ENCODE measurements around the gene AGBL1. TPM values are rescaled to one million over a fixed set of nuclear protein-coding genes. Genes with fewer than 3 reads are reported as not detected.

Gene AGBL1
- total RNA-seq, 1 donor from 2014 or later, result not detected

DNA sequence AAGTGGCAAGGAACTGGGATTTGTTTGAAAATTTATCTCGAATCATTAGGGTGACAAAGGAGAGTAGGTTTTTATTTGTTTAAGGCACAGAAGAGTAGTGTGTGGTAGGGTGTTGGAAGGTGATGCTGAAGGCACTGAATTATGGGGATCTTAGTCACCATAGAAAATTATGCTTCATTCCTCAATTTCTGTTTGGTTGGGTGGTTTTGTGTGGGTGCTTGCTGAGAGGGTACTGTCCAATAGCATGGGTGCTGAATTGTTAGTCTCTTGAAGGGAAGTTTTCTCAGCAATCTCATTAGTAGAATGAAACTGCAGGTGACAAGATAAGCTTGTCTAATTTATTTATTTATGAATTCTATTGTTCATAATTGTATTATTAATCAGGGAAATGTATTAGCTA, 610.9 kb downstream of the AGBL1 start:
- intact Hi-C loops (cut with DNase I), result no loop called here
- DNase-seq, result no peak
- ATAC-seq (ENCODE audit: poor library complexity), result no peak

DNA sequence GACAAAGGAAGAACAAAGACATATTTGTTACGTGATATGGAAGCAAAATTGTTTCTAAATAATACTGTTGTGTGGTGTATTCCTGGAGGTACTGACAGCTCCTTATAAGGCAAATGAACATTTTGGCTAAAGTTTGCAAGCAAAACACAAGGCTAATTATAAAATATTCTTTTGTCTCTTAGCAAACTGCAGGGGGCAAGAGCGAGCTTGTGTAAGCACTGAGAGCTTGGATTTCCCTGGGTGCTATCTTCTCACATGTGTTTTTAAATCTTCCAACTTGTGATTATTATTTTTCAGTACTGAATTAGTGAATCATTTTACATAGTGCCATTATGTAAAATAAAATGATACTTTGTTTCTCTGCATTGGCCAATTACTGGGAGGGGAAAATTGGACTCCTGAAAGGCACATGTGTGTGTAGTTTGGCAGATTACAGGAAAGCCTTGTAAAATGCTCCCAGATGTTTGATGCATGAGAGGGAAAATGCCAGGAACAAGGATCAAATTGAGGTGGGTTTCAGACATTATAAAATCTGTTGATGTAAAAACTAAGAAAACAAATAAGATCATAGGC, 611.5 kb downstream of the AGBL1 start:
- intact Hi-C loops (cut with DNase I), result no loop called here
- ATAC-seq (ENCODE audit: poor library complexity) (no peak), DNase-seq (no peak)

DNA sequence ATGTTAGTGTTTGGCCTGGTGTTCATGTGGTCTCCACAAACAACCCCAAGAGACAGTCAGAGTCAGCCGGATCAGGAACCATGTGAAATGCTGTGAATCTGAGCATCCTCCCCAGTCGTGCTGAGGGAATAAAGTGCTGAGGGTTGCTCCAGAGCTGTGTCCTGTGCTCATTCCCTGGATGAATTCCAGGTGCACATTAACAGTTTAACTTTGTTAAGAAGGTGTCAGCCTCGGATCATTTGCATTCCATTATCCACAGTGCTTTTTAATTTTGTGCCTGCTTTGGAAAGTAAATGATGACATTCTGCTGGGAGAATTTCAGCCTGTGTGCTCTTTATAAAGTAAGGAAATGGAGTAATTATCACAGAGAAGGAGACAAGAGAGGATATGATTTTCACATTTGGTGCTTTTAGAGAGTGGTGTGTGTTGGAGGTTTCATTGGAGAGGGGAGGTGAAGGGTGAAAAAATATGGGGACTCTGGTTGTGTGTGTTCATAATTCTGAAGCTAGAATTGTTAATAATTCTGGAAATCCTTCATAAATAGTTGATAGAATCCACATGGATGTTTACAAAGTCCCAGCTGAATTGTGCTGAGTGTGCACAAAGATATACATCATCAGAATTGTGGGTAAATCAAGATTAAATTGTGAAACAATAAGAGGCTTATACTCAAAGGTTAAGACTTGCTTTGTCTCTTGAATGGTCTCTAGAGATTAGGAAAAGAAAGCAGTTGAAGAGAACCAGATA, 621.4 kb downstream of the AGBL1 start:
- intact Hi-C loops (cut with DNase I), result no loop called here
- DNase-seq, result no peak
- ATAC-seq (ENCODE audit: poor library complexity), result no peak

DNA sequence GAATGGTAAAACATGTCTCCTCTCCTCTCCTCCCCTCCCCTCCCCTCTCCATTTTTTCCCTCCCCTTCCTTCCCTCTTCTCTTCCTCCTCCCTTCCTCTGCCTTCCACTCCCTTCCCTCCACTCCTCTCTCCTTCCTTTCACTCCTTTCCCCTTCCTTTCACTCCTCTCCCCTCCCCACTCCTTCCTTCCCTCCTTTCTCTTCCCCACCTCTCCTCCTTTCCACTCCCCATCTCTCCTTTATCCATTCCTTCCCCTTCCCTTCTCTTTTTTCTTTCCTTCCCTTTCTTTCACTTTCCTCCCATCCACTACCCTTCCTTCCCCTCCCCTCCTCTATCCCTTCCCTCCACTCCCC, 621.9 kb downstream of the AGBL1 start:
- ATAC-seq (ENCODE audit: poor library complexity), result no peak
- intact Hi-C loops (cut with DNase I), result no loop called here
- DNase-seq, result no peak

DNA sequence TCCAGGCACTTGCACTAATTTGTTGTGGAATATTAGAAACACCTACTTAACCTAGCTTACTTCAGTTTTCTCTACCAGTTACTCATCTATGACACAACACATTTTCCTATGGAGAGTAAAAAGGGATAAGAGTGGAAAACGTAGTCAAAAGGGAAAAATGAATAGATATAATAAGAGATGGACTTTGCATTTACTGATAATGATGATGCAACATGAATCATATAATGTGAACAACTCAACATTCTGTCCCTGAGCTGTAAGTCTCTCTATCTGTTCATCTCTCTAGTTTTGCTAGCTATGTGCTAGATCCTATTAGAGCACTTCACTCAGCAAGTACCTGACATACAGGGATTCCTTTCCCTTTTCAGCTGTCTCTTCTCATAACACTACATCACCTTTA, 627.1 kb downstream of the AGBL1 start:
- no peak for DNase-seq
- intact Hi-C loops (cut with DNase I), result no loop called here
- no peak for ATAC-seq (ENCODE audit: poor library complexity)

DNA sequence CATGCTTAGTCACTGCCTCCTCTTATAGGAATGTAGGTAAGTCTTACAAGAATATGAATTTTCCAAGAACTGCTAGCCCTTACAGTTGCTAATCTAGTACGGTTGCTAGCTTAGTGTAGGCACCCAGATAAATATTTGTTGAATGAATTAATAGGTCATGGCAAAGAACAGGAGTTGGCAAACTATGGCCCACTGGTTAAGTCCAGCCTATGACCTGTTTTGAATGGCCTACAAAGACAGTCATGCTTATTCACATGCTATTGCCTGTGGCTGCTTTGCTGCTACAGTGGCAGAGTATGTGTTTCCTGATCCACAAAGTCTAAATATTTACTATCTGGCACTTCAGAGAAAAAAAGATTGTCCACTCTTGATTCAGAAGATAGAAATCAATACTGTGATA, 631.8 kb downstream of the AGBL1 start:
- intact Hi-C loops (cut with DNase I), result no loop called here

DNA sequence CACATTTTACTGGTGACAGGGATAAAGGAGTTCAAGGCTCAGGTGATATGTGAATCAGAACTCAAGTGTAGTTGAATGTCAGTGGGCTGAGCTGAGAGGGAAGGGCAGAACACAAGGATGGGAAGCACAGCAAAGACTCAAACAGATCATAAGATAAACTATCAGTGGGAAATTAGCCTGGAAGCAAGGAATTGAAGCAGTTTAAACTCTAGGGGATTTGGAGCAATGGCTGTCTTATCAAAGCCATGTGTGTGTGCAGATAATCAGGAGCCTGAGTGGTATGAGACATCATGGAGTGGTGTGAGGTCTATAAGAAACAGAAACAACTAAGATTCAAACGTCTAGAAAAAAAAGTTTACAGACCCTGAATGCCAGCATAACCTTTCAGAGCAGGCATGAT, 634.6 kb downstream of the AGBL1 start:
- DNase-seq (no peak), ATAC-seq (ENCODE audit: poor library complexity) (no peak)
- intact Hi-C loops (cut with DNase I), result no loop called here

More for the DNA sequence above, 631.8 kb downstream of the AGBL1 start:
- DNase-seq (no peak), ATAC-seq (ENCODE audit: poor library complexity) (no peak)

DNA sequence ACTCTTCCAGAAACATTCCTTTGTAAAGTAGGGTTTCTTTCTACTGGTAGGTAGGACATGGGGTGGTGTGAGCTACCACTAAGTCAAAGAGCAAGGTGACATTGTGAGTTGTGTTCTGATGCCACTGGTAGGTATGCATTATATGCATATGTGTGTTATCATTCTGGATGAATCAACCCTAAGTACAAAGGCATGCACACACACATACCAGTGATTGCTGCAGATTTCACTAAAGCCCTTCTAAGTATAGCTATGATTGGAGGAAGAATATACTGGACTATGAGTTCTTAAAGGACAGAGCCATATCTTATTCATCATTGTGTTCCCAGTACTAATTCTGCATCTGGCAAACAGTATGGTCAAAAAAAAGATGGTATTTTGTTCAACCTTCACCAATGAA, 646.0 kb downstream of the AGBL1 start:
- intact Hi-C loops (cut with DNase I), result no loop called here
- no peak for ATAC-seq (ENCODE audit: poor library complexity)

DNA sequence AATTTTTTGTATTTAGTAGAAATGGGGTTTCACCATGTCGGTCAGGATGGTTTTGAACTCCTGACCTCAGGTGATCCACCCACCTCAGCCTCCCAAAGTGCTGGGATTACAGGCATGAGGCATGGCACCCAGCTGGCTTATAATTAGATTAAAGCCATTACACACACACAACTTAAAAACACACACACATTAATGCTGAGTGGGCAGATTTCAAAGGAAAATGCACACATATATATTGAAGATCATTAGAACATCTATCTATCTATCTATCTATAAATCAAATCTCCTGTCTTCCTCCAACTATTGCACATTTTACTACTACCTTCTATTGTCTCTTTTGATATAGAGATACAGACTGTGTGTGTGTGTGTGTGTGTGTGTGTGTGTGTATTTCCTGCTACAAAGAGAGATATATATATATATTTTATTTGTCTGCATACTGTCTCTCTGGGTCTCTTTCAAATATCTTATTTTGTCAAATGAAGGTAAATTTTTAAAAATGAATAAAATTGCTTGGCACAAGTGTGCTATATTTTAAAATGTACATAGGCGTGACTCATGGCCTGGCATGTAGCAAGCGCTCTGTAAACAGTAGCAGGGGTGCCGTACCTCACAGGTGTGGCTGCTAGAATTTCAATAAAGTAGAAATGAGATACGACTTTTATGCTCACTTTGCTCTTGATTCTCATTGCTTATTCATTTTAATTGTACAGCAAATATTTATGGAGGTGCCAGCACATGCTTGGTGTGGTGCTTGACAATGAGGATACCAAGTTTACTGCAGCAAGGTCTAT, 655.8 kb downstream of the AGBL1 start:
- DNase-seq, result no peak
- ATAC-seq (ENCODE audit: poor library complexity), result no peak
- intact Hi-C loops (cut with DNase I), result no loop called here

More for the DNA sequence above, 646.0 kb downstream of the AGBL1 start:
- no peak for DNase-seq

DNA sequence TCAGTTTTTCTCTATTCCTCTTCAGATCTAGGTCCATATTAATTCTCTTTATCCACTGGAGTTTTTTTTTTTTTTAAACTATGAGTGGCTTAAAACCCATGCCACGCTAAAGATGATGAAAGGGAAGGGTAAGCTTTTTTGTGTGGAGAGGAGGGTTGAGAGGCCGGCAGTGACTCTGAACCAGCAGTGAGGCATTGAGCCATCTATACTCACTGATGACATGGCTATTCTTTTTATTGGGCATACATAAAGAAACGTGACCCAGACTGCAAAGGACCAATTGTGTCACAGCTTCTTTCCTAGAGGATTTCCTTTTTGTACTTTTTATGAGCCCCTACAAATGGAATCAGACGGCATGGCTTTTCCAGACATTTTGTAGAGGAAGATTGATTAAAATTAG, 662.2 kb downstream of the AGBL1 start:
- DNase-seq, result no peak

DNA sequence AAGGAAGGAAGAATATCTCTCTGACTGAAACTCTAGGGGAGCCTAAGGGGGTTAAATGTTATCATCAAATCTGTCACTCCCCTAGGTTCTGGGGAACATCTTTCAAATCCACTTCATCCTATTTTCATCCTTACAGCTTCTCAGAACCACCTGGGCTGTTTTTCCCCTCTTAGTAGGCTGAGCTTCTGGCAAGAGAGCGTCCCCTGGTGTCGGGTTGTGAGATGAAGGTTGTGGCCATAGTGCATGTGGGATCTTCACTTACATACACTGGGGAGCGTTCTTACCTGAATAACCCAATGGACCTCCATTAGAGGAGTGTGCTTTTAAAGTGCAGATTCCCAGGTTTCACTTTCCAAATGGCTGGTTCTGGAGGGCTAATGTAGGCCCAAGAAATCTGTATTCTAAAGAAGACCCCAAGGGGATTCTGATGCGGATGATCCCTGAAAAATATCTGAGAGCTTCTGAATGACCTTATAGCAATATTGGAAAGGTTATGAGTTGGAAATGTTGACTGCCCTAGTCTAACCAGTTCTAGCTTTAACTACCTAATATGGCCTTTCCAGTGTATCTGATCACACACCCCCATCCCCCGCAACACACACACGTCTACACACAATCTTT, 663.7 kb downstream of the AGBL1 start:
- ATAC-seq (ENCODE audit: poor library complexity) (no peak), DNase-seq (peak; percentile 42)
- intact Hi-C loops (cut with DNase I), result no loop called here

More for the DNA sequence above, 662.2 kb downstream of the AGBL1 start:
- no peak for ATAC-seq (ENCODE audit: poor library complexity)
- intact Hi-C loops (cut with DNase I), result no loop called here

DNA sequence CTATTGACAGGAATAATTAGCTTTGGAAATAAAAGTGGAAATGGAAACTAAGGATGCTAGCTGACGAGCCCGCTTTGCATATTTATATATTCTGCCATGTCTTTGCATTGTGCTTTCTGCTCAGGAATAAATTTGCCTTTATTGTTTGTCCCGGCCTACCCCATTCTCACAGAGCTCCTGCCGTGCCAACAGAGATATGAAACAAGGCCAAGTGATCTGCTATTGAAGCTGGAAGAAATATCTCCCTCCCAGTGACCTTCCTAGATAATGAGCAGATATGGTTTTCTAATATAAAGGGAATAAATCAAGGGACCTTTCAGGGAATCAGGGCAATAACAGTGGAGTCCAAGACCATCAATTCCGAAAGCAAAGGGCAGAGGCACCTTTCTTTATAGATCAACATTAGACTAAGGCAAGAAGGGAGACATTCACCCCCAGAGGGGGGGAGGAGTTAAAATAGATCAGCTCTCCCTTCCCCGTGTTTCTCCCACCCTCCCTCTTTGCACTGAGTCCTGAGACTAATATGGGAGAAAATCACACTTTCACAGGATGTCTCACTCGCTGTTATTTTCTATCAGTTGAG, 664.6 kb downstream of the AGBL1 start:
- intact Hi-C loops (cut with DNase I), result no loop called here
- no peak for ATAC-seq (ENCODE audit: poor library complexity)
- no peak for DNase-seq

DNA sequence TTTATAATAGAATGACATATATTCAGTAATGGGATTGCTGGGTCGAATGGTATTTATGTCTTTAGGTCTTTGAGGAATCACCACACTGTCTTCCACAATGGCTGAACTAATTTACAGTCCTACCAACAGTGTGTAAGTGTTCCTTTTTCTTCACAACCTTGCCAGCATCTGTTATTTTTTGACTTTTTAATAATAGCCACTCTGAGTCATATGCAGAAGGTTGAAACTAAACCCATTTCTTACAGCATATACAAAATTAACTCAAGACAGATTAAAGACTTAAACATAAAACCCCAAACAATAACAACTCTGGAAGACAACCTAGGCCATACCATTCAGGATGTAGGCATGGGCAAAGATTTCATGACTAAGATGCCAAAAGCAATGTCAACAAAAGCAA, 671.4 kb downstream of the AGBL1 start:
- intact Hi-C loops (cut with DNase I), result loop anchor here (10.0 kb wide), 1 partner anchor 526 kb away; no protein-coding TSS in a partner anchor
- ATAC-seq (ENCODE audit: poor library complexity) (no peak), DNase-seq (no peak)

DNA sequence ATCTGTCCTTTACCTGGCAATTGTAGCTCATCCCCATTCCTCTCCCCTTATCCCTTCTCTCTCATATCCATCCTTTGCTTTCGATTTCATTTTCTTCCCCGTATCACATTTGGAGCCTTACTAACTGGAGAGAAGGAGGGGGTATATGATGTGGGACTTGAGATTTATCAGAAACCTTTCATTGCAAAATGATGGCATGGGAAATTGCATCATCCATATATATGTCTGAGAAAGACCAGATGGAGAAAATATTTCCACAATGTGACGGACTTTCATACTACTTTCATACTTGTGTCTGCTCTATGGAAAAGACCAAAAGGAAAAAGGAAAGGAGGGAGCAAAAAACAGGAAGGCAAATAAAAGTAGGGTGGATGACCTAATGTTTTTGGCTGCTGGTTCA, 675.2 kb downstream of the AGBL1 start:
- ATAC-seq (ENCODE audit: poor library complexity) (no peak), DNase-seq (no peak)
- intact Hi-C loops (cut with DNase I), result loop anchor here (10.0 kb wide), 1 partner anchor 530 kb away; no protein-coding TSS in a partner anchor

DNA sequence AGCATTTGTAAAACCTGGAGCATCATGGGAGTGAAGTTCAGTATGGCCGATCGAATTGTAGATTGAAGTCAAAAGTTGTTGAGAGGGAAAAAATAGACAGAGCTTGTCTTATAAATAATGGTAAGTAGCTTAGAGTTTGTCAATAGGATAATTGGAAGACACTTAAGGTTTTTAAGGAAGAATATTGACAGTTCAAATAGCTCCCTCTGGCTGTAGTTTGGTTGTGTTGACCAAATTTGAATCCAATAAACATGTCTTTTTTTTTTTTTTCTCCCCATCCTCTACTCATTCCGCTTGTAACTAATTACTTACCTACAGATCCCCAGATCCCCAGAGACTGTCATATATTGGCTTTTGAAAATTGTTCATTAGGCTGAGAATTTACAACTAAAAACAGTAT, 677.0 kb downstream of the AGBL1 start:
- intact Hi-C loops (cut with DNase I), result loop anchor here (10.0 kb wide), 1 partner anchor 532 kb away; no protein-coding TSS in a partner anchor
- ATAC-seq (ENCODE audit: poor library complexity) (no peak), DNase-seq (no peak)

DNA sequence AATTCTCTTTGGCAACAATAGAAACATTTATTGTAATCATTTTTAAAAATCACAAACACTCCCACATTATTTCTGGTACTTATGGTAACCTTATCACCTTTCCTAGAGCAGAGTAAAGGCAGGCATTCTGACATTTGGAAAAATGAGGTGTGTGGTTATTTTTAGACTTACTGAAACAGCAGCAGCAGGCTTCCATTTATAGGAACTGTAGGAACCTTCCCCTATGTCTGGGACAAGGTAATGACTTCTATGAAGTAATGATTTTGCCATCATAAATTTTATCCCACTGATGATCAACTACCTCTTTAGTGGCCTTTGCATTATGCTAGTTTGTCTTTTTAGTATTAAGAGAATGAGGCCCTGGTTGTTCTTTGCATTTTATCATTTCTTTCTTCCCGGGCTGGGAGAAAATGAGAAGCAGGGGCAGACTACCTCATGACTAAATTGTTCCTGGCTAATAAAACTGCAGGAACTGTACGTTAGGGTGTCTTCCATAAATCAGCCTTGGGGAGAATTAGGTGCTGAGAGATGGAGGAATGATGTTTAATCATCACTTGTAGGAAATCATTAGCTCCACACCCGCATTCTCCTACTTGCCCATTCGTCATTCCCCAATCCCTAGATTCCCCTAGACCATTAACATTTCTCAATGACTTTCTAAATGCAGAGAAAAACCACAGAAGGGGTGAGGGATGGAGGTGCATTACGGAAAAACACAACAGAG, 680.3 kb downstream of the AGBL1 start:
- DNase-seq, result no peak
- peak; percentile 89 for ATAC-seq (ENCODE audit: poor library complexity)
- intact Hi-C loops (cut with DNase I), result loop anchor here (10.0 kb wide), 1 partner anchor 535 kb away; no protein-coding TSS in a partner anchor

DNA sequence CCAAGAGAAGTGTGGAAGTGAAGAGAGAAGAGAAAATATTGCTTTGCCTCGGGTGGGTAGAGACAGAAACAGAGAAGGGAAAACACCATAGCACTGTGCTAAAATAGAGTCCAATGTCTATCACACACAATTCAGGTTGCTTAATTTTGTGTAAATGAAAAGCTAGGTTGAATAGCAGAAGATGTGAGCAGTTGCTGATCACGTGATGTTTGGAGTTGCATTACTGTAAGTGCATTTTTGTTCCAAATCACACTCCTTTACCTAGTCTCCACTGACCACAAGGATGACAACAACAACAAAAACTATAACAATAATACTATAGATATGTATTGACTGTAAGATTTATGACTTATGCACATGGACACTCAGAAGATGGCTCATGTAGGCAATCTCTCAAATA, 683.2 kb downstream of the AGBL1 start:
- DNase-seq, result no peak
- ATAC-seq (ENCODE audit: poor library complexity), result no peak
- intact Hi-C loops (cut with DNase I), result no loop called here

DNA sequence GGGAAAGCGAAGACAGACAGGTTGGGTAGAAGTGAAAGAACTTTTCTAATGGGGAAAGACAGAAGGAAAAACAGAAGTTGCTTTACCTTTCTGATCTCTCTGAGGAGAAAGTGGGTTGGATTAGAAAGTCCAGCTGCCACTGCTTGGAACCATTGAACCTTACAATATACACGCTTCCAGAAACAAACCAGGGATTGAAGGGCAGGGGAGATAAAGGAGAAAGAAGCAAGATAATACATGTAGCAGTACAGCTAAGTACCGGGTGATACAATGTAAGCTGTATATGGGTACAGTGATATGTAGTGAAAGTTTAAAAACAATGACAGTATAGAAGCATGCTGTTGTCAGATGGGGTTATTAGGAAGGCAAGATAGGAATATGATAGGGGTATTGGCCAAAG, 684.4 kb downstream of the AGBL1 start:
- ATAC-seq (ENCODE audit: poor library complexity) (no peak), DNase-seq (no peak)
- intact Hi-C loops (cut with DNase I), result no loop called here

All from Right ventricle myocardium superior (tissue), 1 donor.